Bronchial epithelial cell (primary cell): ENCODE data around the gene MTSS2. TPM values are rescaled to one million over a fixed set of nuclear protein-coding genes. Genes with fewer than 3 reads are reported as not detected.

Source experiments
- DNase-seq: peaks from one replicate; pipeline ENCODE4 v3.0.0-alpha.2; 2010; ENCODE audit warnings: low read depth
- FAIRE-seq: peaks from 2 replicates; lab custom pipeline; 2011; peaks lifted over from hg19 to GRCh38; lab: Jason Lieb, UNC
- H3K27me3 ChIP-seq: 2 replicates; pipeline ENCODE4 v1.5.1; 2011; ENCODE audit warnings: low read length; ENCODE audit not compliant: control insufficient read depth, insufficient read depth
- H3K36me3 ChIP-seq: 2 replicates; pipeline ENCODE4 v1.5.1; 2011; ENCODE audit warnings: low read length; ENCODE audit not compliant: control insufficient read depth, insufficient read depth
- H3K4me3 ChIP-seq: 2 replicates; pipeline ENCODE4 v1.5.1; 2011; ENCODE audit warnings: mild to moderate bottlenecking, low read depth, low read length, control low read depth
- total RNA-seq: library from RNA; depleted of rRNA; stranded (reverse); fragments of >200 nt; gene quantifications from 2 replicates; pipeline ENCODE4 v1.2.1, GENCODE V29; 2014
- TF ChIP-seq, protein P1 (sequence below): IDR thresholded peaks from 2 replicates; pipeline ENCODE4 v1.5.1; 2011; ENCODE audit warnings: mild to moderate bottlenecking, moderate library complexity, low read length, control low read depth, inconsistent platforms; ENCODE audit not compliant: insufficient read depth, severe bottlenecking

MTSS2 gene
- total RNA-seq, 1 donor from 2014 or later, result 20.0 TPM

DNA sequence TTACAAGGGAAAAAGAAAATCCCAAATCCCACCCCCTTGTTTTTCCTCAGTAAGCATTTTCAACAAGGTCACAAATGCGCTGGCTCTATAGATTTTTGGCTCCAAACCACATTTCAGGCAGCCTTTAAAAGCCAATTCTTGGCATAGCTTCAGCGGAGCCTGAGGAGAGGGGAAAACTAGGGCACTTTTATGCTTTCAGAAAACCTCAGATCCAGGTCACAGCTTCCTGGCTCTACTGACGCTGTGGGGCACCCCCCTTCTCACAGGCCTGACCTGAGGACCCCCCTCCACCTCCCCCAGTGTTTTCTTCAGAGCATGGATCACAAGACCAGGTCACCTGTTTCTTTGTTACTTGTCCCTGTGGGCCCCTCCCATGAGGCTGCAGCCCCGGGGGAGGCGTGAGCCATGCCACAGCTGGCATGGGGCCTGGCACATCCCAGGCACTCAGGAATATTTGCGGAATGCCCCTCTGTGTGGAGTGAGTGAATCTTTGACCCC lies 30.1 kb upstream of the MTSS2 start:
- TF ChIP-seq, protein P1, sequence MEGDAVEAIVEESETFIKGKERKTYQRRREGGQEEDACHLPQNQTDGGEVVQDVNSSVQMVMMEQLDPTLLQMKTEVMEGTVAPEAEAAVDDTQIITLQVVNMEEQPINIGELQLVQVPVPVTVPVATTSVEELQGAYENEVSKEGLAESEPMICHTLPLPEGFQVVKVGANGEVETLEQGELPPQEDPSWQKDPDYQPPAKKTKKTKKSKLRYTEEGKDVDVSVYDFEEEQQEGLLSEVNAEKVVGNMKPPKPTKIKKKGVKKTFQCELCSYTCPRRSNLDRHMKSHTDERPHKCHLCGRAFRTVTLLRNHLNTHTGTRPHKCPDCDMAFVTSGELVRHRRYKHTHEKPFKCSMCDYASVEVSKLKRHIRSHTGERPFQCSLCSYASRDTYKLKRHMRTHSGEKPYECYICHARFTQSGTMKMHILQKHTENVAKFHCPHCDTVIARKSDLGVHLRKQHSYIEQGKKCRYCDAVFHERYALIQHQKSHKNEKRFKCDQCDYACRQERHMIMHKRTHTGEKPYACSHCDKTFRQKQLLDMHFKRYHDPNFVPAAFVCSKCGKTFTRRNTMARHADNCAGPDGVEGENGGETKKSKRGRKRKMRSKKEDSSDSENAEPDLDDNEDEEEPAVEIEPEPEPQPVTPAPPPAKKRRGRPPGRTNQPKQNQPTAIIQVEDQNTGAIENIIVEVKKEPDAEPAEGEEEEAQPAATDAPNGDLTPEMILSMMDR, result no peak
- no peaks in the 10 kb centered on the region for H3K27me3 ChIP-seq
- FAIRE-seq, result no peak
- DNase-seq, result no peak
- no peaks in the 10 kb centered on the region for H3K36me3 ChIP-seq
- H3K4me3 ChIP-seq, result no peak overlapping the region

DNA sequence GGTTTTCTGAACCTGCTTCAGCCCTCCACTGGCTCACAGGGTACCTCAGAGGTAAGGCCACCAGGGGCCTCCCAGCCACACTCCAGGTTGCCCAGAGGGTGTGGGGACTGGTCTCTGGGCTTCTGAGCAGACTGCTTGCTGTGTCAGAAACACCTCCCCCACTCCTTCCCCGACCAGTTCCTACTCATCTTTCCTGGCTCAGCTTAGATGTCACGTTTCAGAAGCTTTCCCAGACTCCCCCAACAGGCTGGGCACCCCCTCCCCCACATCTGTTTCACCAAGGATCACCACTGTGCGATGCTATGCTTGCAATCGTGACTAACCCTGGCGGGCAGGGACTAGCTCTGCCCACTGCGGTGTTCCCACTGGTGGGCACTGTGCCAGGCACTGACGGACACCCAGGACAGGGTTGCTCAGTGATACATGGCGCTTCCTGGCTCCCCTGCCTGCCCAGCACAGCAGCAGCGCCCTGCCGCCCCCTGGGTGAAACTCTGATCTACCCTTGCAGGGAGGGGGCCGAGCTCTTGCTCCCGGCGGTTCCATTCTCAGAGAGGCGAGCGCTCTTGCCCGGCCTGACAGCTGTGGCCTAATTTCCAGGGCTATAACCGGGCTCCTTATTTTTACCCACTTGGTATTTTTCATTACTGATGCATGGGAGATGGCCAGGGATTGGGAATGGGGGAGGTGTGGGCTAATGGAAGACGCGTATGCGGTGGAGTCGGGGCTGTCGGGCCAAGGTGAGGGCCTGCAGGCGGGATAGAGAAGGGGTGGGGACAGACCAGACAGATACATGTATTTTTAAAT lies 29.4 kb upstream of the MTSS2 start:
- FAIRE-seq (peak; percentile 94), DNase-seq (peak; percentile 99)
- no peaks in the 10 kb centered on the region for H3K36me3 ChIP-seq
- TF ChIP-seq, protein P1, result peak; percentile 27
- no peaks in the 10 kb centered on the region for H3K27me3 ChIP-seq
- H3K4me3 ChIP-seq, result no peak overlapping the region

- TF ChIP-seq, protein P1, result no peak
- FAIRE-seq (peak; percentile 58), DNase-seq (no peak)
- Histone ChIP-seq H3K36me3 (no peaks in the 10 kb centered on the region), H3K27me3 (no peaks in the 10 kb centered on the region), H3K4me3 (no peak overlapping the region)
Measured at GRCh38 chr16:70714581-70715054, 28.8 kb upstream of the MTSS2 start.

GRCh38 chr16:70713824-70714223 lies 28.0 kb upstream of the MTSS2 start:
- Histone ChIP-seq H3K27me3 (no peaks in the 10 kb centered on the region), H3K36me3 (no peaks in the 10 kb centered on the region), H3K4me3 (no peak overlapping the region)
- FAIRE-seq (no peak), DNase-seq (no peak)
- TF ChIP-seq, protein P1, result no peak

DNA sequence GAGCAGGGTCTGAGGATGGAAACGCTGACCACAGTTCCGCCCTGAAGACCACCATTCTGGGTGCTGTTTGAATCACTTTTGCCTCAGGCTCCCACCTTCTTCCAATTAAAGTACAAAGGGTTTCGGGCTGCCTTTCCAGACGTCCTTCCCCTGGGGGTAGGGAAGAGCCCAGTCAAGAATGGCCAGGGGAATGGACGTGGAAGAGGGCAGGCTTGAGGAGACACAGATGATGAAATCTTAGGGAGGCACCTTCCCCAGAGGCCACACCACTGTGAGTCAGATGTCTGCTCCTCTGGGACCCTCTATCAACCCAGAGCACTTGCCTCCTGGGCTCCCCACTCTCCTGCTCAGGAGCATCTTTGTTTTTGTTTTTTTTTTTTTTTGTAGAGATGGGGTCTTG lies 27.5 kb upstream of the MTSS2 start:
- Histone ChIP-seq H3K4me3 (no peak overlapping the region), H3K36me3 (no peaks in the 10 kb centered on the region), H3K27me3 (no peaks in the 10 kb centered on the region)
- TF ChIP-seq, protein P1, result no peak
- FAIRE-seq (no peak), DNase-seq (no peak)
